ENCODE data around the gene DRP2. TPM values are rescaled to one million over a fixed set of nuclear protein-coding genes. Genes with fewer than 3 reads are reported as not detected.
"Not testable (repeated sequence)": the region's sequence is repeated elsewhere in the genome, so short reads cannot be mapped to it uniquely, and the experiment has no call there.

The DRP2 gene
- total RNA-seq, 1 experiment from 2014 or later, result 0.04 TPM

GRCh38 chrX:101176439-101176838 is 43.1 kb upstream of the DRP2 start:
- no peaks in the 10 kb centered on the region for H3K79me1 ChIP-seq (ENCODE audit: insufficient read depth, low read depth, low read length, poor library complexity, severe bottlenecking)
- H3K56ac ChIP-seq (ENCODE audit: insufficient read length, low read depth, low read length), result no peak overlapping the region
- no peak overlapping the region for H3K4ac ChIP-seq (ENCODE audit: low read depth, low read length)
- no peak overlapping the region for H2BK15ac ChIP-seq (ENCODE audit: low read depth, low read length)
- no peaks in the 10 kb centered on the region for H3K4me1 Mint-ChIP-seq
- no peak for DNase-seq
- H2BK5ac ChIP-seq (ENCODE audit: insufficient read length, low read length), result no peak overlapping the region
- peaks cover 15% of the 10 kb centered on the region for H3K9me3 ChIP-seq (ENCODE audit: control insufficient read depth, low read depth, low read length)
- no peak overlapping the region for H3K27ac ChIP-seq (ENCODE audit: insufficient read length, low read depth, low read length)
- H2BK120ac ChIP-seq (ENCODE audit: low read depth, low read length, poor library complexity, severe bottlenecking), result no peak overlapping the region
- no peak overlapping the region; a peak in 1 of 7 replicates for H3K27ac Mint-ChIP-seq
- H2AK5ac ChIP-seq (ENCODE audit: insufficient read length, low read length), result no peak overlapping the region
- H3K23ac ChIP-seq (ENCODE audit: insufficient read length, low read depth, low read length), result no peak overlapping the region
- peaks cover 47 to 70% of the 10 kb centered on the region in 2 experiments for H3K9me3 Mint-ChIP-seq
- H3K14ac ChIP-seq (ENCODE audit: insufficient read depth, low read length), result no peak overlapping the region
- no peak overlapping the region for H2BK20ac ChIP-seq (ENCODE audit: low read depth, low read length, poor library complexity, severe bottlenecking)
- H3K27me3 Mint-ChIP-seq (ENCODE audit: low read depth), result peaks cover 2% of the 10 kb centered on the region; the same call in 1 of the 2 replicates
- no peaks in the 10 kb centered on the region for H4K20me1 ChIP-seq (ENCODE audit: control insufficient read depth, insufficient read depth, insufficient read length)
- no peaks in the 10 kb centered on the region for H3K79me2 ChIP-seq (ENCODE audit: insufficient read depth, low read length)
- no peak overlapping the region for H4K91ac ChIP-seq (ENCODE audit: insufficient read length, low read depth, low read length)
- H3K4me1 ChIP-seq (ENCODE audit: insufficient read depth, low read length), result no peaks in the 10 kb centered on the region
- no peaks in the 10 kb centered on the region; a peak in 1 of 7 replicates for H3K36me3 Mint-ChIP-seq (ENCODE audit: insufficient read depth in 1 of 3, low read depth in 3 of 3)
- no peak overlapping the region for H2AFZ ChIP-seq (ENCODE audit: low read length)
- H3K9ac ChIP-seq (ENCODE audit: extremely low read depth, insufficient read length, low read length), result no peak overlapping the region
- no peak overlapping the region for H3T11ph ChIP-seq (ENCODE audit: low read length)
- H4K8ac ChIP-seq (replicated peaks; ENCODE audit: insufficient read length, low read depth, low read length), result no peak overlapping the region
- H3K27me3 ChIP-seq (ENCODE audit: insufficient read depth, low read length), result no peaks in the 10 kb centered on the region
- no peak overlapping the region for H2BK12ac ChIP-seq (ENCODE audit: insufficient read length, low read depth, low read length)
- no peaks in the 10 kb centered on the region for H3K23me2 ChIP-seq (ENCODE audit: insufficient read length, low read depth, low read length, poor library complexity, severe bottlenecking)
- no peak overlapping the region for H4K5ac ChIP-seq (ENCODE audit: insufficient read length, low read depth, low read length)
- no peak overlapping the region for H3K4me2 ChIP-seq (ENCODE audit: insufficient read depth, insufficient read length, low read length)
- no peak for TF ChIP-seq CTCF (conservative IDR thresholded peaks at IDR 0.05)
- no peak overlapping the region for H3K18ac ChIP-seq (ENCODE audit: insufficient read length, low read depth, low read length)
- no peak overlapping the region for H3K4me3 Mint-ChIP-seq
- no CpG with 5 or more reads among the region's 3 CpGs for WGBS (ENCODE audit: extremely low coverage, insufficient read length, low lambda C conversion rate)

GRCh38 chrX:101184876-101185275 is 34.7 kb upstream of the DRP2 start:
- not testable (repeated sequence) for H3K27me3 ChIP-seq (ENCODE audit: insufficient read depth, low read length); H2BK15ac ChIP-seq (ENCODE audit: low read depth, low read length); H3K79me1 ChIP-seq (ENCODE audit: insufficient read depth, low read depth, low read length, poor library complexity, severe bottlenecking); H3K23ac ChIP-seq (ENCODE audit: insufficient read length, low read depth, low read length); H3K9ac ChIP-seq (ENCODE audit: extremely low read depth, insufficient read length, low read length); H2BK20ac ChIP-seq (ENCODE audit: low read depth, low read length, poor library complexity, severe bottlenecking); H3K4me1 Mint-ChIP-seq; H2BK5ac ChIP-seq (ENCODE audit: insufficient read length, low read length); H3K27me3 Mint-ChIP-seq (ENCODE audit: low read depth); H2AK5ac ChIP-seq (ENCODE audit: insufficient read length, low read length); H3K27ac Mint-ChIP-seq; H3K4me3 Mint-ChIP-seq; H2BK120ac ChIP-seq (ENCODE audit: low read depth, low read length, poor library complexity, severe bottlenecking); H4K8ac ChIP-seq (replicated peaks; ENCODE audit: insufficient read length, low read depth, low read length); H3K27ac ChIP-seq (ENCODE audit: insufficient read length, low read depth, low read length); H3K23me2 ChIP-seq (ENCODE audit: insufficient read length, low read depth, low read length, poor library complexity, severe bottlenecking); H3K4me2 ChIP-seq (ENCODE audit: insufficient read depth, insufficient read length, low read length); H2AFZ ChIP-seq (ENCODE audit: low read length); H2BK12ac ChIP-seq (ENCODE audit: insufficient read length, low read depth, low read length); H3K4ac ChIP-seq (ENCODE audit: low read depth, low read length); DNase-seq; H3K36me3 Mint-ChIP-seq (ENCODE audit: insufficient read depth in 1 of 3, low read depth in 3 of 3); H4K5ac ChIP-seq (ENCODE audit: insufficient read length, low read depth, low read length); H3T11ph ChIP-seq (ENCODE audit: low read length); H4K91ac ChIP-seq (ENCODE audit: insufficient read length, low read depth, low read length); H3K4me1 ChIP-seq (ENCODE audit: insufficient read depth, low read length); H3K56ac ChIP-seq (ENCODE audit: insufficient read length, low read depth, low read length); H3K14ac ChIP-seq (ENCODE audit: insufficient read depth, low read length); H3K79me2 ChIP-seq (ENCODE audit: insufficient read depth, low read length); H4K20me1 ChIP-seq (ENCODE audit: control insufficient read depth, insufficient read depth, insufficient read length); H3K18ac ChIP-seq (ENCODE audit: insufficient read length, low read depth, low read length)
- H3K9me3 ChIP-seq (ENCODE audit: control insufficient read depth, low read depth, low read length), result peaks cover 11% of the 10 kb centered on the region
- H3K9me3 Mint-ChIP-seq, result peaks cover 71 to 72% of the 10 kb centered on the region in 2 experiments
- no CpG with 5 or more reads among the region's 2 CpGs for WGBS (ENCODE audit: extremely low coverage, insufficient read length, low lambda C conversion rate)

Data from H9 (cell line).